ENCODE results near the gene SMIM38. TPM values are rescaled to one million over a fixed set of nuclear protein-coding genes. Genes with fewer than 3 reads are reported as not detected.

SMIM38 gene
- total and polyA plus RNA-seq, 2 of the 4 experiments (the other 2 are of a cell fraction), result under 0.01 to 0.05 TPM

DNA sequence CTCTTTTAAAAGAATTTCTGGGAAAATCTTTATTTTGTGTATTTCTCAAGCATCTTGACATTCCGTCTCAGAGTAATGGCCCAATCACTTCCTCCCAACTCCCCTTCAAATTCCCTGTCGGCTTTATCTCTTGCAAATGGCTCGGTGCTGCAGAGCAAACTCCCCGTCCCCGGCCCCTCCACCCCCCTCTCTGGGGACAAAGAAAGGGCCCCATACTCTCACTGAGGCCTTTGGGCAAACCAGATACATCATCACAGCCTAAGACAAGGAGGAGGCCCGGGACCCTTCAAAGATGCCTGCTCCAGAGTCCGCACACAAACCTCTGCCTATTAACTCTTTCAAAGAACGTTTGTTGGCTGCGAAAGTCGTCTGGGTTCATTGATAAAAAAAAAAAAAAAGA lies 3.9 kb upstream of the SMIM38 start:
- no peaks in the 10 kb centered on the region for H3K27me3 ChIP-seq (ENCODE audit: control insufficient read depth, insufficient read depth, low read length)
- intact Hi-C loops (cut with micrococcal nuclease), result no loop called here
- no peak for DNase-seq
- ChIA-PET POLR2A (ENCODE audit: unreplicated experiment) (no interaction called here), CTCF (interaction anchor here (1.0 kb wide), 1 partner anchor 20 kb away, joined by 3 read pairs; no protein-coding TSS in a partner anchor)
- peaks cover 5% of the 10 kb centered on the region for H3K9me3 ChIP-seq (ENCODE audit: control insufficient read depth, insufficient read depth, low read length)
- H4K8ac ChIP-seq (ENCODE audit: low read depth in 2 of 2, low read length in 2 of 2), result no peak overlapping the region
- H2BK120ac ChIP-seq (ENCODE audit: low read depth, low read length), result no peak overlapping the region
- H4K20me1 ChIP-seq (ENCODE audit: insufficient read depth, low read length), result no peaks in the 10 kb centered on the region
- no peak overlapping the region for H3K27ac ChIP-seq (ENCODE audit: insufficient read depth, low read length)
- no peak overlapping the region for H4K91ac ChIP-seq (ENCODE audit: insufficient read depth, low read depth, low read length)
- no peak overlapping the region for H2AK5ac ChIP-seq (ENCODE audit: low read depth, low read length)
- H3K9ac ChIP-seq (ENCODE audit: low read depth, low read length), result no peak overlapping the region
- H3K36me3 ChIP-seq (ENCODE audit: control insufficient read depth, insufficient read depth, low read length), result no peaks in the 10 kb centered on the region
- H2BK5ac ChIP-seq (ENCODE audit: low read depth, low read length, poor library complexity, severe bottlenecking), result no peak overlapping the region
- in situ Hi-C loops (cut with MboI; ENCODE audit: low sequenced_read_pairs), result no loop called here
- no peak for TF ChIP-seq FOS (IDR thresholded peaks at IDR 0.05; ENCODE audit: low read depth, low read length)
- TF ChIP-seq BHLHE40 (IDR thresholded peaks at IDR 0.05; ENCODE audit: low read depth, low read length), result no peak
- no peak for TF ChIP-seq POLR2A (IDR thresholded peaks at IDR 0.05; ENCODE audit: low read depth, low read length)
- no peak for TF ChIP-seq MAFK (IDR thresholded peaks at IDR 0.05; ENCODE audit: low read depth, low read length)
- no peak for TF ChIP-seq CEBPB (IDR thresholded peaks at IDR 0.05; ENCODE audit: low read depth, low read length)
- no peak for TF ChIP-seq RAD21 (IDR thresholded peaks at IDR 0.05; ENCODE audit: low read length)
- no peak overlapping the region for H3K4me3 ChIP-seq (ENCODE audit: insufficient read depth, low read depth, low read length)
- H2AFZ ChIP-seq (replicated peaks; ENCODE audit: low read length, poor library complexity), result no peak overlapping the region
- H2AK9ac ChIP-seq (replicated peaks; ENCODE audit: low read depth, low read length, poor library complexity), result no peak overlapping the region
- no peak overlapping the region for H3K56ac ChIP-seq (ENCODE audit: extremely low read depth, insufficient read depth, low read length)
- no peak overlapping the region for H4K5ac ChIP-seq (ENCODE audit: low read depth, low read length)
- H3K4me1 ChIP-seq (ENCODE audit: control insufficient read depth, insufficient read depth, low read length), result peaks cover 13% of the 10 kb centered on the region
- H3K9me1 ChIP-seq (ENCODE audit: insufficient read depth, low read length), result peaks cover 2% of the 10 kb centered on the region; the same call in 1 of the 2 replicates
- no peak overlapping the region for H2BK15ac ChIP-seq (ENCODE audit: low read depth, low read length)
- no TSS peak for BruUV-seq (replicated peaks)
- dilution Hi-C loops (cut with HindIII; ENCODE audit: low sequenced_read_pairs, unreplicated experiment), result no loop called here
- H3K4me2 ChIP-seq (ENCODE audit: low read depth, low read length), result no peak overlapping the region
- no peaks in the 10 kb centered on the region for H3K79me1 ChIP-seq (ENCODE audit: low read depth in 1 of 2, low read length in 2 of 2)
- no peak overlapping the region for H2BK20ac ChIP-seq (ENCODE audit: low read depth, low read length)
- no peak for ATAC-seq (ENCODE audit: low read depth)
- H3K14ac ChIP-seq (replicated peaks; ENCODE audit: low read depth, low read length), result no peak overlapping the region
- no peak overlapping the region for H3K18ac ChIP-seq (ENCODE audit: low read depth, low read length)
- no peak overlapping the region for H3K4ac ChIP-seq (ENCODE audit: low read depth, low read length)
- no peak overlapping the region for H3K23ac ChIP-seq (ENCODE audit: low read depth, low read length)
- WGBS, 2 experiments (ENCODE audit: extremely low coverage in 2 of 2, insufficient read length in 1 of 2), result 20% methylated on average over 1 of the region's 10 CpGs; no CpG with 5 or more reads in 1 of the 2 experiments

Data from IMR-90 (cell line).